GM12875 (cell line): ENCODE data around the gene SLC10A3.

Experiments used
- H3K4me3 ChIP-seq: one replicate; pipeline ENCODE4 v1.5.1; 2011; ENCODE audit warnings: low read depth, low read length, control low read depth
- CTCF ChIP-seq: IDR thresholded peaks from 2 replicates; pipeline ENCODE4 v1.5.1; 2011; ENCODE audit warnings: low read depth, mild to moderate bottlenecking, control low read depth, inconsistent platforms, low read length, moderate library complexity, borderline replicate concordance; ENCODE audit not compliant: insufficient read depth

Gene SLC10A3

GRCh38 chrX:154495472-154495922 is 5.1 kb upstream of the SLC10A3 start:
- no peak for TF ChIP-seq CTCF
- no peak overlapping the region for H3K4me3 ChIP-seq

- no peak for TF ChIP-seq CTCF
- no peak overlapping the region for H3K4me3 ChIP-seq
These were observed 4.3 kb upstream of the SLC10A3 start for GRCh38 chrX:154494715-154495114.

- peak overlapping the region; percentile 62 for H3K4me3 ChIP-seq
- no peak for TF ChIP-seq CTCF
These were observed 412 bp downstream of the SLC10A3 start for GRCh38 chrX:154490021-154490413.

GRCh38 chrX:154489182-154489581 is 1.2 kb downstream of the SLC10A3 start:
- peak overlapping the region; percentile 62 for H3K4me3 ChIP-seq
- no peak for TF ChIP-seq CTCF

GRCh38 chrX:154488336-154489075 is 1.9 kb downstream of the SLC10A3 start:
- TF ChIP-seq CTCF, result no peak
- no peak overlapping the region for H3K4me3 ChIP-seq

- H3K4me3 ChIP-seq, result no peak overlapping the region
- TF ChIP-seq CTCF, result no peak
These were observed 2.7 kb downstream of the SLC10A3 start for GRCh38 chrX:154487518-154488290.
